Left ventricle myocardium inferior (tissue), 1 donor: ENCODE data around the gene TRIM32. TPM values are rescaled to one million over a fixed set of nuclear protein-coding genes. Genes with fewer than 3 reads are reported as not detected.

ENCODE experiments used
- DNase-seq: peaks from one replicate; pipeline ENCODE4 v3.0.0-alpha.2; 2020
- H3K27ac ChIP-seq: fragments of 200-600 bp; replicated peaks from 2 replicates; pipeline ENCODE4 v1.8.0; 2021
- H3K27me3 ChIP-seq: fragments of 200-600 bp; 2 replicates; pipeline ENCODE4 v1.8.0; 2021; ENCODE audit warnings: low read depth
- H3K36me3 ChIP-seq: fragments of 200-600 bp; 2 replicates; pipeline ENCODE4 v1.8.0; 2021
- H3K4me1 ChIP-seq: fragments of 200-600 bp; 2 replicates; pipeline ENCODE4 v1.8.0; 2021
- H3K4me3 ChIP-seq: fragments of 200-600 bp; 2 replicates; pipeline ENCODE4 v1.8.0; 2021; ENCODE audit warnings: mild to moderate bottlenecking, moderate library complexity
- H3K9me3 ChIP-seq: fragments of 200-600 bp; replicated peaks from 2 replicates; pipeline ENCODE4 v1.8.0; 2021
- CTCF ChIP-seq: fragments of 200-600 bp; IDR thresholded peaks from 2 replicates; pipeline ENCODE4 v1.8.0; 2021; ENCODE audit warnings: antibody characterized with exemption, mild to moderate bottlenecking, borderline replicate concordance
- intact Hi-C: fragments of 100-400 bp; cut with micrococcal nuclease; formaldehyde crosslinking; loops from one replicate; pipeline ENCODE4 v1.11.0; 2022
- total RNA-seq: library from RNA; stranded (reverse); fragmentation: NEBNext Ultra II Directional; extraction: Animal tissue kit (Norgen Biotek cat#: 25700); gene quantifications from one replicate; pipeline ENCODE4 v1.2.1, GENCODE V29; 2021
- donor health status: DM: no; HTN: yes; CAD: no; lungs with severe emphysema.

Gene TRIM32
- total RNA-seq, 1 donor from 2014 or later: 14.9 TPM

GRCh38 chr9:116706310-116707290, 19.5 kb downstream of the TRIM32 start:
- Histone ChIP-seq H3K4me1 (peaks cover 1% of the 10 kb centered on the region), H3K9me3 (no peaks in the 10 kb centered on the region), H3K36me3 (peaks cover 5% of the 10 kb centered on the region), H3K27me3 (no peaks in the 10 kb centered on the region), H3K27ac (no peak overlapping the region), H3K4me3 (no peak overlapping the region)
- TF ChIP-seq CTCF: no peak
- intact Hi-C loops: no loop called here
- DNase-seq: no peak

- TF ChIP-seq CTCF: no peak
- Histone ChIP-seq H3K4me3 (no peak overlapping the region), H3K36me3 (no peaks in the 10 kb centered on the region)
Measured at GRCh38 chr9:116712781-116713180, 25.7 kb downstream of the TRIM32 start.

GRCh38 chr9:116713271-116713670, 26.2 kb downstream of the TRIM32 start:
- Histone ChIP-seq H3K27me3 (no peaks in the 10 kb centered on the region), H3K27ac (no peak overlapping the region), H3K4me1 (no peaks in the 10 kb centered on the region), H3K36me3 (no peaks in the 10 kb centered on the region), H3K4me3 (no peak overlapping the region), H3K9me3 (no peaks in the 10 kb centered on the region)
- DNase-seq: no peak
- TF ChIP-seq CTCF: no peak
- intact Hi-C loops: no loop called here

More at GRCh38 chr9:116712781-116713180, 25.7 kb downstream of the TRIM32 start:
- no peaks in the 10 kb centered on the region for H3K27me3 ChIP-seq
- intact Hi-C loops: no loop called here
- H3K27ac ChIP-seq: no peak overlapping the region
- H3K9me3 ChIP-seq: no peaks in the 10 kb centered on the region
- no peaks in the 10 kb centered on the region for H3K4me1 ChIP-seq
- no peak for DNase-seq

GRCh38 chr9:116715751-116716150, 28.6 kb downstream of the TRIM32 start:
- Histone ChIP-seq H3K36me3 (no peaks in the 10 kb centered on the region), H3K27ac (no peak overlapping the region), H3K27me3 (no peaks in the 10 kb centered on the region), H3K9me3 (no peaks in the 10 kb centered on the region), H3K4me1 (no peaks in the 10 kb centered on the region), H3K4me3 (no peak overlapping the region)
- no peak for TF ChIP-seq CTCF
- intact Hi-C loops: no loop called here
- DNase-seq: no peak

GRCh38 chr9:116716438-116716837, 29.3 kb downstream of the TRIM32 start:
- no peak for DNase-seq
- no peak for TF ChIP-seq CTCF
- intact Hi-C loops: no loop called here

More at GRCh38 chr9:116716438-116716837, 29.3 kb downstream of the TRIM32 start:
- Histone ChIP-seq H3K4me3 (no peak overlapping the region), H3K9me3 (no peaks in the 10 kb centered on the region), H3K27ac (no peak overlapping the region), H3K36me3 (no peaks in the 10 kb centered on the region), H3K4me1 (no peaks in the 10 kb centered on the region), H3K27me3 (no peaks in the 10 kb centered on the region)
